D721Med (cell line): ENCODE data around the gene HAO1.

Source experiments
- DNase-seq: peaks from one replicate; pipeline ENCODE4 v3.0.0; 2011; ENCODE audit warnings: low spot score; ENCODE audit not compliant: insufficient read length
- FAIRE-seq: peaks from 2 replicates; lab custom pipeline; 2011; peaks lifted over from hg19 to GRCh38; lab: Jason Lieb, UNC
- CTCF ChIP-seq: IDR thresholded peaks from 2 replicates; pipeline ENCODE4 v1.5.1; 2012; ENCODE audit warnings: mild to moderate bottlenecking, control low read depth; ENCODE audit not compliant: insufficient read depth; ENCODE audit errors: missing control alignments

Gene HAO1

DNA sequence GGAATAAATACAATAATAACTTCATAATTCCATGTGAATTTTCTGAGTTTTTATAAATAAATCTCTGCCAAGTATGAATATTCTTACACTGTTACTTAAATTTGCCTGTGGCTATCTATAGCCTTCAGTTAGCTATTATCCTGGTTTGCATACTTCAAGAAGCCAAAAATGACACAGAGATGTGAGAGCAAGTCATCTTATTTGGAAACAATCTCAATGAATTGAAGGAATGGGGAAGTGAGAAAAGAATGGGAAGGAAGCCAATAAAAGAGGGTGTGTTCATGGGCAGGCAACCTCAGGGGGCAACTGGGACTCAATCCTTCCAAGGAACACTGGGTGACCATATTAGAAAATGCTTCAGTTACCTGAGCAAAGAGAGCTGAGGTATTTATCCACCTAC lies 9.9 kb downstream of the HAO1 start:
- FAIRE-seq = no peak
- TF ChIP-seq CTCF = no peak
- no peak for DNase-seq

DNA sequence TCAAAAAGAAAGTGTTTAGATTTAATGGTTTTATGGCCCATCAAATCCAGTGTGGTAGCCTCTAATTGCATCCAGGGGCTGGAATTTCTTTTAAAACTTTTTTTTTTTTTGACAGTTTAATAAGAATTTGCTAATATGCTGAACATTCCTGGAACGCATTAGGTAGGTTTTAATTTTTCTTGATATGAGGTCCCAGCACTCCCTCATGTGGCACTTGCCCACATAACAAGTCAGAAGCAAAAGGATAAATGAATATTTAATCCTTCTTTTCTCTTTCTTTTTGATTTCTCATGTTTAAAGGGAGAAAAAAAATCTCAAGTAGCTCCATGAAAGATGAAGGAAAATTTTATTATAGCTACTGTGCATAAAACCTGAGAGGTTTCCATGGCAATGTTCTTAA lies 13.5 kb downstream of the HAO1 start:
- no peak for FAIRE-seq
- DNase-seq = no peak
- TF ChIP-seq CTCF = peak; percentile 56

GRCh38 chr20:7926323-7926722 lies 13.9 kb downstream of the HAO1 start:
- DNase-seq = no peak
- TF ChIP-seq CTCF = no peak
- FAIRE-seq = no peak

DNA sequence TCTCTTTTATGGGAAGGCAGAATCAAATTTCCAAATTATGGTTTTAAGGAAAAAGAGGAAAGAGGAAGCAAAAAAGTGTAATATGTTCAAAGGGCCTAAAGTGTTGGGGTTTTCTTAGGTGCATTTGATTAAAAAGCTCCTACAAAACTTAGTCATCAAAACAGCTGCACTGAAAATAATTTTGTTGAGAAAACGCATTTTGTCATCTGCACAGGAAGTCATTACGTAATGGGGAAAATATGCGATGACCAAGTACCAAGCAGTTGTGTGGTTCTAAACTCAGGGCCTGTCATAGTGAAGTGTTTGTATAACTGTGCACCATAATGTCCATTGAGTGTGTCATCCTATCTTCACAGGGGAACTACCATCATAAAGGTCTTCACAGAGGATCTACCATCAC lies 15.6 kb downstream of the HAO1 start:
- TF ChIP-seq CTCF = no peak
- no peak for DNase-seq
- FAIRE-seq = no peak

- no peak for TF ChIP-seq CTCF
- DNase-seq = no peak
- FAIRE-seq = no peak
These were observed 23.6 kb downstream of the HAO1 start for GRCh38 chr20:7916648-7917047.

DNA sequence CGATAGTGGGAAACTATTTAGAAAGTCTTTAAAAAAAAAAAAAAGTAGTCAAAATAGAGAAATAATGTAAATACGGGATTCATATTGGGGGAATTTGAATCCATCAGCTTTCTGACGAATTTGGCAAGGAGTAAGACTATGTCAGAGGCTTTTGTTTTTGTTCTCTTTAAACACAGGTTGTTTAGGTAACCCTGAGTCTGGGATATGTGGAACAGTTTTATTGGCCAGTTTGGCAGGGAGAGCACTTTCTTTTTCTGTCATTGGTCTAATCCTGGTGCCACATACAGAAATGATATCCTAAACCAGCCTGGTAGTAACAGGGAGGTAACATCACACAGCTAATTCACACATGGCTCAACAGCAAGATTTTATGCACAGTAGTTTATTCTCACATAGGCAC lies 27.7 kb downstream of the HAO1 start:
- FAIRE-seq (no peak), DNase-seq (no peak)
- TF ChIP-seq CTCF = no peak

GRCh38 chr20:7911586-7912330 lies 28.5 kb downstream of the HAO1 start:
- no peak for TF ChIP-seq CTCF
- DNase-seq = no peak
- FAIRE-seq = no peak
